Measurements from ENCODE around the gene RHAG.

GRCh38 chr6:49653942-49654341, 17.3 kb upstream of the RHAG start:
- TF ChIP-seq, protein P1, sequence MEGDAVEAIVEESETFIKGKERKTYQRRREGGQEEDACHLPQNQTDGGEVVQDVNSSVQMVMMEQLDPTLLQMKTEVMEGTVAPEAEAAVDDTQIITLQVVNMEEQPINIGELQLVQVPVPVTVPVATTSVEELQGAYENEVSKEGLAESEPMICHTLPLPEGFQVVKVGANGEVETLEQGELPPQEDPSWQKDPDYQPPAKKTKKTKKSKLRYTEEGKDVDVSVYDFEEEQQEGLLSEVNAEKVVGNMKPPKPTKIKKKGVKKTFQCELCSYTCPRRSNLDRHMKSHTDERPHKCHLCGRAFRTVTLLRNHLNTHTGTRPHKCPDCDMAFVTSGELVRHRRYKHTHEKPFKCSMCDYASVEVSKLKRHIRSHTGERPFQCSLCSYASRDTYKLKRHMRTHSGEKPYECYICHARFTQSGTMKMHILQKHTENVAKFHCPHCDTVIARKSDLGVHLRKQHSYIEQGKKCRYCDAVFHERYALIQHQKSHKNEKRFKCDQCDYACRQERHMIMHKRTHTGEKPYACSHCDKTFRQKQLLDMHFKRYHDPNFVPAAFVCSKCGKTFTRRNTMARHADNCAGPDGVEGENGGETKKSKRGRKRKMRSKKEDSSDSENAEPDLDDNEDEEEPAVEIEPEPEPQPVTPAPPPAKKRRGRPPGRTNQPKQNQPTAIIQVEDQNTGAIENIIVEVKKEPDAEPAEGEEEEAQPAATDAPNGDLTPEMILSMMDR (conservative IDR thresholded peaks at IDR 0.05; ENCODE audit: low read depth in 2 of 2), result no peak
- TF ChIP-seq EZH2 (IDR thresholded peaks at IDR 0.05; ENCODE audit: low read depth, unreplicated experiment), result no peak
- TF ChIP-seq POLR2AphosphoS5 (IDR thresholded peaks at IDR 0.05; ENCODE audit: low read depth), result no peak

Data from GM23338 (cell line).